CD4-positive, alpha-beta T cell treated with Interferon gamma for 1 hour (primary cell): ENCODE measurements around the gene R3HCC1L.
"Not testable (repeated sequence)": the region's sequence is repeated elsewhere in the genome, so short reads cannot be mapped to it uniquely, and the experiment has no call there.

Source experiments
- DNase-seq: peaks from one replicate; pipeline ENCODE4 v3.0.0-alpha.2; 2020

The R3HCC1L gene

DNA sequence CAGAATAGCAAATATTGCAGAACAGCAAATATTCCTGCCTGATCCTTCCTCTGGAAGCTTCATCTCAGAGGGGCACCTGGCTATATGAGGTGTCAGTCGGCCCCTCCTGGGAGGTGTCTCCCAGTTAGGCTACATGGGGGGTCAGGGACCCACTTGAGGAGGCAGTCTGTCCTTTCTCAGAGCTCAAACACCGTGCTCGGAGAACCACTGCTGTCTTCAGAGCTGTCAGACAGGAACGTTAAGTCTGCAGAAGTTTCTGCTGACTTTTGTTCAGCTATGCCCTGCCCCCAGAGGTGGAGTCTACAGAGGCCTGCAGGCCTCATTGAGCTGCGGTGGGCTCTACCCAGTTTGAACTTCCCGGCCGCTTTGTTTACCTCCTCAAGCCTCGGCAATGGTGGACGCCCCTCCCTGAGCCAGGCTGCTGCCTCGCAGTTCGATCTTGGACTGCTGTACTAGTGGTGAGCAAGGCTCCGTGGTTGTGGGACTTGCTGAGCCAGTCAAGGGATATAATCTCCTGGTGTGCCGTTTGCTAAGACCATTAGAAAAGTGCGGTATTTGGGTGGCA lies 48.0 kb downstream of the R3HCC1L start:
- not testable (repeated sequence) for DNase-seq

DNA sequence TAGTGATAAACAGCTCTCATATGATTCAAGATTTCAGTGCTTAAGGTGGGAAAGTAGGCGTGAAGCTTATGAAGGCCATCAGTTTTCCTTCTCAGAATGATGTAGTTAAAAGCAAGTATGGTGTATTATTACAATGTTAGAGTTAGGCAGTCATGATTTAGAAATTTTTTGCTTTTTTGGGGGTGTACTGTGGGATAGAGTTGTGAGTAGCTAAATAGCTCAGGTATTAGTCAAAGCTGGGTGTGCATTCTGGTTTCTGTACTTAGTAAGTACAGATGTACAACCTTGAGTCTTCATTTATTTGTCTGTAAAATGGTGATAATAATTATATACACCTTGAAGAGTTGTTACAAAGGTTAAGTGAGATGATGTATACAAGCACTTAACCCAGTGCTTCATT lies 52.2 kb downstream of the R3HCC1L start:
- no peak for DNase-seq

DNA sequence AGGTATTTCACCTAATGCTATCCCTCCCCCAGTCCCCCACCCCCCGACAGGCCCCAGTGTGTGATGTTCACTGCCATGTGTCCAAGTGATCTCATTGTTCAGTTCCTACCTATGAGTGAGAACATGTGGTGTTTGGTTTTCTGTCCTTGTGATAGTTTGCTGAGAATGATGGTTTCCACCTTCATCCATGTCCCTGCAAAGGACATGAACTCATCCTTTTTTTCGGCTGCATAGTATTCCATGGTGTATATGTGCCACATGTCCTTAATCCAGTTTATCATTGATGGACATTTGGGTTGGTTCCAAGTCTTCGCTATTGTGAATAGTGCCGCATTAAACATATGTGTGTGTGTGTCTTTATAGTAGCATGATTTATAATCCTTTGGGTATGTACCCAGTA lies 56.3 kb downstream of the R3HCC1L start:
- not testable (repeated sequence) for DNase-seq

DNA sequence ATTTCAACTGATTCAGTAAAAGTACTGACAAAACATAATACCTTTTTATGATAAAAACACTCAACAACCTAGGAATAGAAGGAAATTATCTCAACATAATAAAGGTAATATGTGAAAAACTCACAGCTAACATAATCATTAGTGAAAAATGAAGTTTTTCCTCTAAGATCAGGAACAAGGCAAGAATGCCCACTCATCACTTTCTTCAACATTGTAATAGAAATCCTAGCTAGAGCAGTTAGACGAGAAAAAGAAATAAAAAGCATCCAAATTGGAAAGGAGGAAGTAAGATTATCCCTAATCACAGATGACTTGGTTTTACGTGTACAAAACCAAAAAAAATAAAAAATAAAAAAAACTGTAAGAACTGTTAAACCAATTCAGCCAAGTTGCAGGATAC lies 58.6 kb downstream of the R3HCC1L start:
- DNase-seq, result no peak

DNA sequence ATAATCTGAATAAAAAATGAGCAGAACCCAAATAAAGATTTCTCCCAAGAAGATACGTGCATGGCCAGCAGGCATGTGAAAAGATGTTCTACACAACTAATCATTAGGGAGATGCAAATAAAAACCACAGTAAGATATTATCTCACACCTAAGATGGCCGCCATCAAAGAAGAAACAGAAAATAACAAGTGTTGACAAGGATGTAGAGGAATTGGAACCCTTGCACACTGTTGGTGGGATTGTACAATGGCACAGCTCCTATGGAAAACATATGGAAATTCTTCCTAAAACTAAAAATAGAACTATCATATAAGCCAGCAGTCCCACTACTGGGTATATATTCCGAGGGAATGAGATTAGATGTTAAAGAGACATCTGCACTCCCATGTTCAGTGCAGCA lies 60.2 kb downstream of the R3HCC1L start:
- DNase-seq, result no peak

DNA sequence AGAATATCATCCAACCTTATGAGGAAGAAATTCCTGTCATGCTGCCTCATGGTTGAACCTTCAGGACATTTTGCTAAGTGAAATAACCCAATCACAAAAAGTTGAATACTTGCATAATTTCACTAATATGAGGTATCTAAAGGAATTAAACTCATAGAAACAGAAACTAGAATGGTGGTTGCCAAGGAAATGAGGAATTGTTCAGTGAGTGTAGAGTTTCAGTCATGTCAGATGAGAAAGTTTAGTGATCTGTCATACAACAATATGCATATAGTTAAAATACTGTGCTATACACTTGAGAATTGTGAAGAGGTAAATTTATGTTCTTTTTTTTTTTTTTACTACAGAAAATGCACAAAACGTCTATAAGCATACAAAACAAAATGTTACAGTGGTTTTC lies 60.7 kb downstream of the R3HCC1L start:
- DNase-seq, result no peak

DNA sequence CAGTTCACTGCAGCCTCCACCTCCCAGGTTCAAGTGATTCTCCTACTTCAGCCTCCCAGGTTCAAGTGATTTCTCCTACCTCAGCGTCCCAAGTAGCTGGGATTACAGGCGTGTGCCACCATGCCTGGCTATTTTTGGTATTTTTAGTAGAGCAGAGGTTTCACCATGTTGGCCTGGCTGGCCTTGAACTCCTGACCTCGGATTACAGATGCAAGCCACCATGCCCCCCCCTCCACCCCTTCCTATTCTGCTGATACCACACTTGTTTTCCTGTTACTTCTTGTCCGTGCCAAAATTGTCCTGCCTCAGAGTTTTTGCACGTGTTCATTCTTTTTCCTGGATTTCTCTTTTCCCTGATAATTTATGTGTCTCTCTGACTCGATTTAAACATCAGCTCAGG lies 62.5 kb downstream of the R3HCC1L start:
- no peak for DNase-seq

DNA sequence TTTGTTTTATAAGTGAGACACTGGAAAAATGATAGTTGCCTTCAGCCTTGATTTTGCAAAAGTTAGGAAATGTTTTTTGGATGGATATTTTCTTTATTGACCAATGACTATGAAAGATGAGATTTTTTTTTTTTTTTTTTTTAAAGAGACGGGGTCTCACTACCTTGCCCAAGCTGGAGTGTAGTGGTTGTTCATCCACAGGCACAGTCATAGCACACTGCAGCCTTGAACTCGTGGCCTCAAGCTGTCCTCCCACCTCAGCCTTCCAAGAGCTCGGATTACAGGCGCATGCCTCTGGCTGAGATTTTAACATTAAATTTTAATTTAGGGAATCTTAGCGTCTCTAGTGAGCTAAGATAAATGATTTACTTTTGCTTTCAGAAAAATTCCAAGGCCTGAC lies 67.3 kb downstream of the R3HCC1L start:
- DNase-seq, result no peak

DNA sequence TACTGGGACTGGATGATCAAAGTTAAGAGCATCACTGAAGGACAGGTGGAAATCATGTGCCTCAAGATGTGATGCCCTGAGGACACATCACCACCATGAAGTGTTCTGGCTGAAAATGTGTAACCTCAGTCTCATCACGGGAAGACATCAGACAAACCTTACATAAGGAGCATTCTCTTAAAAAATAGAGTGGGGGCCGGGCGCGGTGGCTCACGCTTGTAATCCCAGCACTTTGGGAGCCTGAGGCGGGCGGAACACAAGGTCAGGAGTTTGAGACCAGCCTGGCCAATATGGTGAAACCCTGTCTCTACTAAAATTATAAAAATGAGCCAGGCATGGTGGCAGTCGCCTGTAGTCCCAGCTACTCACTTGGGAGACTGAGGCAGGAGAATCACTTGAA lies 67.9 kb downstream of the R3HCC1L start:
- no peak for DNase-seq

DNA sequence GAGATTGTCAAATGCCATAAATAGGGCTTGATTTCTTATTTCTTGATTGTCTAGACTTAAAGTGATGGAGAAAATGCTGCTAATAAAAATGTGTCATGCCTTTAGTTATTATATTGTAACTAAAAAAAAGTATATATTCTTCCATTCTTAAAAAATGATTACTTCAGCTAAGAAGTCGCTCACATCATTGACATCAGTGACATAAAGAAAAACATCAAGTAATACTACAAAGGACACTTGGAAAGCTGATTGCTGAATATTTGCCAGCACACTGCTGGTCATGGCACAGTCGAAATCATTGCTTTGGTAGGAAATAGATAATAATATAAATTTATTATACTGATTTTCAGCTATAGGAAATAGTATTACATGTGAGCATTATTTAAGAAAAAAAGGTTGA lies 70.9 kb downstream of the R3HCC1L start:
- no peak for DNase-seq

DNA sequence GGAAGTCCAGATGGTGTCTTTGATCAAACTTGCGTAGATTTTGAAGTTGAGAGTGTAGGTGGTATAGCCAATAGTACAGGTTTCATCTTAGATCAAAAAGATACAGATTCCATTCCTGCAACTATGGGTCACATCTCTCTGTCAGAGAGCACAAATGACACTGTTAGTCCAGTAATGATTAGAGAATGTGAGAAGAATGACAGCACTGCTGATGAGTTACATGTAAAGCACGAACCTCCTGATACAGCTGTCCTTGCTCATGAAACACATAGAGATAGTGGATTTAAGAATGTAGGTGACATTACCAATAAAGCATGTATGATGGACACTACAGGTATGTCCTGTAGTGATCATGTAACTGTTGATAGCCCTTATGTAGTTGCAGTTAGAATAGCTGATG lies 74.5 kb downstream of the R3HCC1L start:
- no peak for DNase-seq

DNA sequence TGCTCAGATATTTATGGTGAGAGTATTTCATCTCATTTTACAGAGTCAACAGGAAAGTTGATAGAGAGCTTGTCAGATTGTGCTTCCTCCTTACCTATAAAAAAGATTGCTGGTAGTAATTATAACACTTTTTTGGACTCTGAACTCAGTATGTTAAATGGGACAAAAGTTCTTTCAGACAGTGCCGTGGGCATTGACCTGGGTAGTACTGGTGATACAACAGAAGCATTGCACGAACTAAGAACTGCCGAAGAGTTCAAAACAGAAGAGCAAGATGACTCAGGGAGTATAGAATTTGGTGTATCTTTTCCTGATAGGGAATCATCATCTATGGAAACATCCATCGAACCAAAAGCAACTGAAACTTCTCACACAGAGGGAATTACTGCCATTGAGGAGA lies 75.0 kb downstream of the R3HCC1L start:
- DNase-seq, result no peak

DNA sequence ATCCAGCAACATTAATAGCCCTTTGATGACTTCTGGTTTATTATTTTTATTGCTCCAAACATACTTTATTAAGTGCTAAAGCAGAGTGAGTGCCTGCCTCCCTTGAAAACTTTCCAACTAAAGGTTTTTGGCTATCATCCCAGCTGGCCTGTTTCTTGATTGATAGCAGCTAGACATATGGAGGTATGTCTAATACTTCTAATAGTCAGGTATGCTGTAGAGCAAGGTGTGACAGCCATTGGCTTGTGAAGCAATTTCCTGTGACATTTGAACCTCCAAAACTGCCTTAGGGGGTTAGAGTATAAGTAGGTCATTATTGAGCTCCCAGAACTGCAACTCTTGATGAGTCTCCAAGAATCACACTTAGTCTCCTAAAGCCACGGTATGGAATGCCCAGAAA lies 77.7 kb downstream of the R3HCC1L start:
- DNase-seq, result no peak

DNA sequence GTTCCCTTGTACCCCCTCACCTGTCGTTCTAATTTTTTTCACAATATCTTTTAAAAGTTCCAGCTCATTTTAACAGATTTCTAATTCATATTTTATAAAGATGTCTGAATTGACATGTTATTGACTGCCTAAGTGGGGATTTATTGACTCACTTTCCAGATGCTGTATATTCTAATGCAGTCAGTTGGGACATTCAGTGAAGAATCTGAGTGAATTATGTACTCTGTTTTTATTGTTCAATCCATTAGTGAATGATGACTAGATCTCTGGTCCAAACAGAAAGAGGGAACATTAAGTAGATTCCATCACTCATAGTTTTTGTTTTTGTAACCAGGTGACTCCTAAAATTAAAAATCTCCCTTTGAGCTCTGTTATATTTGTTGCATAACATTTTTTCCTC lies 79.3 kb downstream of the R3HCC1L start:
- DNase-seq, result no peak

DNA sequence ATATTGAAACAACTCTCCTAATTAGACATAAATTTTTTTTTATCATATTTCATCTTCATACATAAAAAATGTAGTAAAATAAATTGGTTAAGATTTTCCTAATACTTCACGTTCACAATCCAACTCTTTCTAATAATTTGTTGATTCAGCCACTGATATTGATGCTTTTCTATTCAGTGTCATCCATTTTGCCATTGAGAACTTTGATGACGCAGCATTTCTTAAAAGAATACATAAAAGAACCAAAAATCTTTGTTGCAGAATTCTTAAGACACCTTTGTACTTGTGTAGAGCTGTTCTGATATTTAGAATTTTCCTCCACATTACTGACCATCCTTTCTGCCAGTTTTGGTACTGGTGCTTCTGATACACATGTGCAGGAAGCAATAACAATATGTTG lies 80.9 kb downstream of the R3HCC1L start:
- no peak for DNase-seq

DNA sequence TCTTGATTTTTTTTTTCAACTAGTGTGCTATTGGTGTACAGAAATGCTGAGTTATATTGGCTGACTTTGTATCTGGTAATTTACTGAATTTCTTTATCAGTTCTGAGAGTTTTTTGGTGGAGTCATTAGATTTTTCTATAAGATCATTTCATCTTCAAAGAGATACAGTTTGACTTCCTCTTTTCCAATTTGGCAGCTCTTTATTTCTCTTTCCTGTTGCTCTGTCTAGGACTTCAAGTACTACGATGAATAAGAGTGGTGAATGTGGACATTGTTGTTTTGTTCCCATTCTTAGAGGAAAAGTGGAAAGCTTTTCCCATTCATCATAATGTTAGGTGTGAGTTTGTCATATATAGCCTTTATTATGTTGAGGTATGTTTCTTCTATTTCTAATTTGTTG lies 83.3 kb downstream of the R3HCC1L start:
- no peak for DNase-seq

DNA sequence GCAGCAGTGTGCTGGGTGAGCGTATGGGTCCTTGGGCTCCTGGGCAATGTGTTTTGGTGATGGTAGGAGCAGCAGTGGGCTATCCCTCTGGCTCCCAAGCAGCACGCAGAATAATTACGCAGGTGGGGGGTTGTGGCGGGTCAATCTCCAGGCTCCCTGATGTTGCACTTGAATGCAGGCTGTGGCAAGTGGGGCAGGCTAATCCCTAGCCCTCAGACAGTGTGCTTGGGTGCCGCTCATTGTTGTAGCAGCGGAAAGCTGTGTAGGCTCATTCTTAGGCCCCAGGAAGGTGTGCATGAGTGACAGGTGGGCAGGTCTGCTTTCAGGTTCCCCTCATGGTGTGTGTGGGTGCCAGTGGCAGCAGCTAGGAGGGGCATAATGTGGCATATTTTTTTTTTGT lies 89.4 kb downstream of the R3HCC1L start:
- no peak for DNase-seq

DNA sequence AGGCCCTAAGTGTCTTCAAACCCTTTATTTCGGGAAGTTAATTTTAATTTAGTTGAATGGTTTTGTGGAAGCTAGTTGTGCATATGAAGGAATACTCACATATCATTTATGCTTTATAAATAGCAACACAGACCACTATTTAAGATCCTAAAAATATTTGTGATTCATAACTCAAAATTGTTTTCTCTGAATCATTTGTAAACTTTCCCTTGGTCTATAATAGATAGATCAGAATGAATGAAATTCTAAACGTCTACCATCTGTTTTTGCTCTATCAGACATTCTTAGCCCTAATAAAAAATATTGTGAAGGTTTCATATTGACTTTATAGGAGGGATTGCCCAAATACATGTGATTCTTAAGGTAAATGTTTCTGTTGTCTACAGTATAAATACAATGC lies 90.1 kb downstream of the R3HCC1L start:
- DNase-seq, result no peak

DNA sequence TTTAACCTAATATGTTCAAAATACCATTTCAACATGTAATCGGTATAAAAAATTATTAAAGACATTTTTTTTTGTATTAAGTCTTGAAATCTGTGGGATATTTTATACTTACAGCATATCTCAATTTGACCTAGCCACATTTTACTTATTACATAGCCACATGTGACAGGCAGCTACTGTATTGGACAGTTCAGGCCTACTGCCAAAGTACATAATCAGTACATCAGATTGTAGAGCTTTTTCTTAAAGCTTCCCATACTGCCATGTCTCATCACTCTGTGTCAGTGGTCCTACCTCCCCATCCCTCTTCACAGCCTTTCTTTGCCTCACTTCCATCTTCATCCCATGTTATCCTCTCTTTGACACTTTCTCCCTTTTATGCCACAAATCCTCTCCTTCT lies 90.5 kb downstream of the R3HCC1L start:
- DNase-seq, result no peak

DNA sequence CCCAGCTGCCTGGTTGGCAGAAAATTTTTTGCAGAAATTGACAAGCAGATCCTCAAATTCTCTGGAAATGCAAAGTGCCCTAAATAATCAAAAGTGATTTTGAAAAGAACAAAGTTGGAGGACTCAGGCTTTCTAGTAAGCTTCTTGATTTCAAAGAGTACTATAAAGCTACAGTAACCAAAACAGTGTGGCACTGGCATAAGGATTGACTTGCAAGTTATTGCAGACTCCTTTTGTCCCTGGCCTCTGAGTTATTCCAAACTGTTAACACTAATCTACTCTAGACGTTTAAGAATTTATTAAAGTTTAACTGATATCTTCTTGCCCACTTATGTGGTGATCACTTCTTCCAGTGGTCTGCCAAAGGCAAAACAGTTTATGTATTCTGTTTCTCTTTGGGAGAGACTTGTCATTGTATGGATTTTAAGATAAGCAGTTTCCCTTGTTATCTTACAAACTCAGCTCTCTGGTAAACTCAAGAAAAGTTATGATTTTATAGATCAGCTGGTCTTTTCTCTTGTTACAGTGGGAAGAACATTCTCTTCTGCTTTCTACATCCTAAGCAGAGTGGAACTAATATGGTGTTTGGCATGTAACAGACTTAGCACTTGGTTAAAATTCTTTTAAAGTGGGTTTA lies 92.2 kb downstream of the R3HCC1L start:
- DNase-seq, result no peak

DNA sequence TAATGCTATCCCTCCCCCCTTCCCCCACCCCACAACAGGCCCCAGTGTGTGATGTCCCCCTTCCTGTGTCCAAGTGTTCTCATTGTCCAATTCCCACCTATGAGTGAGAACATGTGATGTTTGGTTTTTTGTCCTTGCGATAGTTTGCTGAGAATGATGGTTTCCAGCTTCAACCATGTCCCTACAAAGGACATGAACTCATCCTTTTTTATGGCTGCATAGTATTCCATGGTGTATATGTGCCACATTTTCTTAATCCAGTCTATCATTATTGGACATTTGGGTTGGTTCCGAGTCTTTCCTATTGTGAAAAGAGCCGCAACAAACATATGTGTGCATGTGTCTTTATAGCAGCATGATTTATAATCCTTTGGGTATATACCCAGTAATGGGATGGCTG lies 93.3 kb downstream of the R3HCC1L start:
- not testable (repeated sequence) for DNase-seq

DNA sequence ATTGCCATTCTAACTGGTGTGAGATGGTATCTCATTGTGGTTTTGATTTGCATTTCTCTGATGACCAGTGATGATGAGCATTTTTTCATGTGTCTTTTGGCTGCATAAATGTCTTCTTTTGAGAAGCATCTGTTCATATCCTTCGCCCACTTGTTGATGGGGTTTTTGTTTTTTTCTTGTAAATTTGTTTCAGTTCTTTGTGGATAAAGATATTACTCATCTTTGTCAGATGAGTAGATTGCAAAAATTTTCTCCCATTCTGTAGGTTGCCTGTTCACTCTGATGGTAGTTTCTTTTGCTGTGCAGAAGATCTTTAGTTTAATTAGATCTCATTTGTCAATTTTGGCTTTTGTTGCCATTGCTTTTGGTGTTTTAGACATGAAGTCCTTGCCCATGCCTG lies 93.8 kb downstream of the R3HCC1L start:
- DNase-seq, result not testable (repeated sequence)

DNA sequence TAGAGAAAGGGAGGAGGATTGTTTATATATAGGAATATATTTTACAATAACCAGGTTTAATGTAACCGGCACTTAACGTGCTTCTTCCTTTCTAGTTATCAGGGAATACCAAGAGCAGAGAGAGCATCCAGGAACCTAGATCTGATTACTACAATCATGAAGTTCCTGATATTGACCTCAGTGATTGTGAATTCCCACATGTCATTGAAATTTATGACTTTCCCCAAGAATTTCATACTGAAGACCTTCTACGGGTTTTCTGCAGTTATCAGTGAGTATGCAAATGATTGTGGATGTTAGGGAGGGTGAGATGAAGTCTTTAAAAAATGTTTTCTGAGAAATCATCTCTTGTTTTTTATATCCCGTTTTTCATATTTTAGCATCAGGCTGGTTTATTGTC lies 97.0 kb downstream of the R3HCC1L start:
- no peak for DNase-seq

DNA sequence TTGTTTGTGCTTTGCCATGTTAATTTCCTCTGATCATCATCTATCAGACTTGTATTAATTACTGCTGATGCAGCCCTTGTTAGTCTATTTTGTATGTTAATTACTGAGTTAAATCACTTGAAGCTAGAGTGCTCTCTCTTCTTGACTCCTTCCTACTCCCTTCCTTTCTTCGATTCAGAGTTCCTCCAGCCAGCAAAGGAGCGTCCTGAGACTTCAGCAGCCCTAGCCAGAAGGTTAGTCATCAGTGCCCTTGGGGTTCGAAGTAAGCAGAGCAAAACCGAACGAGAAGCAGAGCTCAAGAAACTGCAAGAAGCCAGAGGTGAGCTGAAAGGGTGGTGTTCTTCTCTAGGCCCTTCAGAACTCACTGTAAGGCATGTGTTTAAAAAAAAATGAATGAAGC lies 101.4 kb downstream of the R3HCC1L start:
- DNase-seq, result no peak

DNA sequence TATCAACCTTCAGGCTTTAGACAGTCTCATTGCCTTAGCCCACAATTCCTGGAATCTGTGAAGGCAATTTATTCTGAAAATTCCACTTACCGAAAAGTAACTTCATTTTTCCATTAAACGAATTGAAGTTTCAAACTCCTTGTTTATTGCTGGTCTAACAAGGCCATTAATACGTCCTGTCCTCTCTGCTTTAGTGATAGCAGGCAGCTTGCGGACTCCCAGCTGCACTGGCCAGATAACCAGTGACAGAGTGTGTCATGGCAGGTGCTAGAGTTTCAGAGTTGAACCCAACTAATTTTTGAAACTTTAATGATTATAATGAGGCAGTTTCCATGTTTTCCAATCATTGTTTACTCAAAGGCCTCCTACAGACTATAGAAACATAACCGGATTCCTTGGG lies 102.4 kb downstream of the R3HCC1L start:
- no peak for DNase-seq

DNA sequence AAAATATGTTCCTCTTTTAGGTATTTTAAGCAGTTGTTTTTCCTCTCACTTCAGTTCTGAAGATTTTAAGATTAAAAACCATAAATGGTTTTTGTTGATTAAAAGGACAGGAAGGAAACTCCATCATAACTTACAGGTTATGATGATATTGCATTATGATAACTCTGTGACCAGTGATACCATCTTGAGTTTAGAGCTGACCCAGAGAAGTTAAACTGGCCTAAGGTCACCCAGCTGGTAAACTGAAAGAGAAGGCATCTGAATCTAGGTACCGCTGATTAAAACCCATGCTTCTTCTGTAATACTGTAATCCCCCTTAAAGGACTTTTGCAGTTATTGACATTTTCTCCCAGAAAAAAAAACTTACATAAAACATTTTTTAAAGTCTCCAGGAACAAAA lies 103.9 kb downstream of the R3HCC1L start:
- DNase-seq, result no peak
